Esophagus muscularis mucosa (tissue), 4 donors: ENCODE measurements around the gene IRX1.

ENCODE experiments used
- CTCF ChIP-seq, 3 experiments: fragments of 200-600 bp in 2 of 3; fragments of 450-650 bp in 1 of 3; sonication (generic) in 2 of 3; IDR thresholded peaks; one replicate each; pipeline ENCODE4 v1.5.1; 2017 to 2019; ENCODE audit warnings: antibody characterized with exemption in 3 of 3, mild to moderate bottlenecking in 2 of 3, moderate library complexity in 1 of 3
- EP300 ChIP-seq: sonication (generic); formaldehyde crosslinking; IDR thresholded peaks from one replicate; pipeline ENCODE4 v1.6.1; 2017; ENCODE audit warnings: antibody characterized with exemption
- POLR2A ChIP-seq: fragments of 450-650 bp; IDR thresholded peaks from one replicate; pipeline ENCODE4 v1.6.1; 2017; ENCODE audit warnings: antibody characterized with exemption, moderate library complexity, mild to moderate bottlenecking, low read depth
- POLR2AphosphoS5 ChIP-seq, 2 donors: sonication (generic); formaldehyde crosslinking; IDR thresholded peaks; one replicate each; pipeline ENCODE4 v1.6.1; 2017; ENCODE audit warnings: antibody characterized with exemption in 2 of 2

- TF ChIP-seq CTCF (IDR thresholded peaks at IDR 0.05): no peak
- no peak for TF ChIP-seq POLR2A
- no peak for TF ChIP-seq POLR2AphosphoS5 (IDR thresholded peaks at IDR 0.05)
- TF ChIP-seq EP300: no peak
These were observed 1.8 kb downstream of the IRX1 start for GRCh38 chr5:3597167-3598007.
